HL-60 (cell line): ENCODE results near the gene MERTK.

Experiments used
- DNase-seq, 2 experiments: peaks; one replicate each; pipeline ENCODE4 v3.0.0-alpha.2; 2010 to 2020; ENCODE audit warnings: low read depth in 1 of 2, low spot score in 1 of 2
- H3K27ac ChIP-seq: fragments of 250-450 bp; sonication (Bioruptor Pico); replicated peaks from 2 replicates; pipeline ENCODE4 v1.5.1; 2020; ENCODE audit warnings: mild to moderate bottlenecking, moderate library complexity
- H3K27me3 ChIP-seq: fragments of 250-450 bp; sonication (Bioruptor Pico); 2 replicates; pipeline ENCODE4 v1.5.1; 2021; ENCODE audit warnings: mild to moderate bottlenecking, moderate library complexity; ENCODE audit not compliant: insufficient read depth, poor library complexity, severe bottlenecking
- H3K4me3 ChIP-seq: replicated peaks from 2 replicates; pipeline ENCODE4 v1.5.1; 2011; ENCODE audit warnings: mild to moderate bottlenecking, control low read depth, low read length; ENCODE audit not compliant: insufficient read depth
- GABPA ChIP-seq: IDR thresholded peaks from 2 replicates; pipeline ENCODE4 v1.6.1; 2012; ENCODE audit warnings: low read depth
- POLR2AphosphoS5 ChIP-seq: IDR thresholded peaks from 2 replicates; pipeline ENCODE4 v1.6.1; 2012; ENCODE audit warnings: low read depth
- SPI1 ChIP-seq: IDR thresholded peaks from 2 replicates; pipeline ENCODE4 v1.6.1; 2012; ENCODE audit warnings: low read depth, mild to moderate bottlenecking, borderline replicate concordance
- TF ChIP-seq, protein P1 (sequence below): IDR thresholded peaks from 2 replicates; pipeline ENCODE4 v1.6.1; 2012; ENCODE audit warnings: low read depth; ENCODE audit not compliant: insufficient replicate concordance
- TF ChIP-seq, protein P2 (sequence below): IDR thresholded peaks from one replicate; pipeline ENCODE4 v1.5.1; 2011; ENCODE audit warnings: low read length, control low read depth, inconsistent platforms; ENCODE audit not compliant: insufficient read depth

MERTK gene

DNA sequence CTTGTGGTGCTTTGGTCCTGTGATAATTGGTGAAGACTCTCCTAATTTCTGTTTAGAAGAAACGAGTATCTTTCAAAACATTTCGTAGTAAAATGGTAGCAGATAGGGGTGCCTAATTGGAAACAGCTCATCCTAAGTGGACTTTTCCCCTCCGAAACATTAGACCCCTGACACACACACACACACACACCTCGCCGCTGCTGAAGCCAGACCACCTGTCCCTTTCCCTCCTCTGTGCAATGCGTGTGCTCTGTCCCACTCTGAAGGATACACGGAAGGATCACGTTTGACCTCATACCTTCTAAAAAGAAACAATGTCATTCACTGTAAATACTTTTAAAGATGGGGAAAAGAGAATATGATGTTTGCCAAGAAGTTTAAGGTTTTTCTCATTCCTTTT lies 120.4 kb downstream of the MERTK start:
- H3K27me3 ChIP-seq, result no peaks in the 10 kb centered on the region
- H3K27ac ChIP-seq, result no peak overlapping the region
- TF ChIP-seq, protein P1, sequence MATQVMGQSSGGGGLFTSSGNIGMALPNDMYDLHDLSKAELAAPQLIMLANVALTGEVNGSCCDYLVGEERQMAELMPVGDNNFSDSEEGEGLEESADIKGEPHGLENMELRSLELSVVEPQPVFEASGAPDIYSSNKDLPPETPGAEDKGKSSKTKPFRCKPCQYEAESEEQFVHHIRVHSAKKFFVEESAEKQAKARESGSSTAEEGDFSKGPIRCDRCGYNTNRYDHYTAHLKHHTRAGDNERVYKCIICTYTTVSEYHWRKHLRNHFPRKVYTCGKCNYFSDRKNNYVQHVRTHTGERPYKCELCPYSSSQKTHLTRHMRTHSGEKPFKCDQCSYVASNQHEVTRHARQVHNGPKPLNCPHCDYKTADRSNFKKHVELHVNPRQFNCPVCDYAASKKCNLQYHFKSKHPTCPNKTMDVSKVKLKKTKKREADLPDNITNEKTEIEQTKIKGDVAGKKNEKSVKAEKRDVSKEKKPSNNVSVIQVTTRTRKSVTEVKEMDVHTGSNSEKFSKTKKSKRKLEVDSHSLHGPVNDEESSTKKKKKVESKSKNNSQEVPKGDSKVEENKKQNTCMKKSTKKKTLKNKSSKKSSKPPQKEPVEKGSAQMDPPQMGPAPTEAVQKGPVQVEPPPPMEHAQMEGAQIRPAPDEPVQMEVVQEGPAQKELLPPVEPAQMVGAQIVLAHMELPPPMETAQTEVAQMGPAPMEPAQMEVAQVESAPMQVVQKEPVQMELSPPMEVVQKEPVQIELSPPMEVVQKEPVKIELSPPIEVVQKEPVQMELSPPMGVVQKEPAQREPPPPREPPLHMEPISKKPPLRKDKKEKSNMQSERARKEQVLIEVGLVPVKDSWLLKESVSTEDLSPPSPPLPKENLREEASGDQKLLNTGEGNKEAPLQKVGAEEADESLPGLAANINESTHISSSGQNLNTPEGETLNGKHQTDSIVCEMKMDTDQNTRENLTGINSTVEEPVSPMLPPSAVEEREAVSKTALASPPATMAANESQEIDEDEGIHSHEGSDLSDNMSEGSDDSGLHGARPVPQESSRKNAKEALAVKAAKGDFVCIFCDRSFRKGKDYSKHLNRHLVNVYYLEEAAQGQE, result no peak
- no peak for TF ChIP-seq POLR2AphosphoS5
- TF ChIP-seq SPI1, result no peak
- TF ChIP-seq GABPA, result no peak
- TF ChIP-seq, protein P2, sequence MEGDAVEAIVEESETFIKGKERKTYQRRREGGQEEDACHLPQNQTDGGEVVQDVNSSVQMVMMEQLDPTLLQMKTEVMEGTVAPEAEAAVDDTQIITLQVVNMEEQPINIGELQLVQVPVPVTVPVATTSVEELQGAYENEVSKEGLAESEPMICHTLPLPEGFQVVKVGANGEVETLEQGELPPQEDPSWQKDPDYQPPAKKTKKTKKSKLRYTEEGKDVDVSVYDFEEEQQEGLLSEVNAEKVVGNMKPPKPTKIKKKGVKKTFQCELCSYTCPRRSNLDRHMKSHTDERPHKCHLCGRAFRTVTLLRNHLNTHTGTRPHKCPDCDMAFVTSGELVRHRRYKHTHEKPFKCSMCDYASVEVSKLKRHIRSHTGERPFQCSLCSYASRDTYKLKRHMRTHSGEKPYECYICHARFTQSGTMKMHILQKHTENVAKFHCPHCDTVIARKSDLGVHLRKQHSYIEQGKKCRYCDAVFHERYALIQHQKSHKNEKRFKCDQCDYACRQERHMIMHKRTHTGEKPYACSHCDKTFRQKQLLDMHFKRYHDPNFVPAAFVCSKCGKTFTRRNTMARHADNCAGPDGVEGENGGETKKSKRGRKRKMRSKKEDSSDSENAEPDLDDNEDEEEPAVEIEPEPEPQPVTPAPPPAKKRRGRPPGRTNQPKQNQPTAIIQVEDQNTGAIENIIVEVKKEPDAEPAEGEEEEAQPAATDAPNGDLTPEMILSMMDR, result no peak
- H3K4me3 ChIP-seq, result no peak overlapping the region
- no peak for DNase-seq

DNA sequence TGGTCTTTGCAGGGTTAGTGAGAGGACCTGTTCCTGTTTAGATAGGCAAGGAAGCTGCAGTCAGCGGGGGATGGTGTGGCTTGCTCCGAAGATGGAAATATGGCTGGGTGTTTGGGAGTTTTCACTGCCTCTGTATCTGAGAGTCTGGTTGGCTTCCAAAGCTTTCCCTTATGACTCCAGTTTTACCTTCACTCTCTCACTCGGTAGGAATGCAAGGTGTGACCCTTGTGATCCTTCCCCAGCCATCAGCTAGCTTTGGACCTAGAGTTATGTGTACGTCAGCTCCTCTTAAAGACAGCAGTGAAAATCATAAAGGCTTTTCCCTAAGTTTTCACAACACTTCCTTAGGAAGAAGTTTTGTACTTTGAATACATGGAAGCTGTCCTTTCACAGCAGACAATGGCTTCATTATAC lies 121.2 kb downstream of the MERTK start:
- TF ChIP-seq GABPA (no peak), POLR2AphosphoS5 (no peak), SPI1 (no peak)
- TF ChIP-seq, protein P2, result no peak
- TF ChIP-seq, protein P1, result no peak
- H3K27ac ChIP-seq, result no peak overlapping the region
- no peak overlapping the region for H3K4me3 ChIP-seq
- DNase-seq, result no peak
- no peaks in the 10 kb centered on the region for H3K27me3 ChIP-seq

DNA sequence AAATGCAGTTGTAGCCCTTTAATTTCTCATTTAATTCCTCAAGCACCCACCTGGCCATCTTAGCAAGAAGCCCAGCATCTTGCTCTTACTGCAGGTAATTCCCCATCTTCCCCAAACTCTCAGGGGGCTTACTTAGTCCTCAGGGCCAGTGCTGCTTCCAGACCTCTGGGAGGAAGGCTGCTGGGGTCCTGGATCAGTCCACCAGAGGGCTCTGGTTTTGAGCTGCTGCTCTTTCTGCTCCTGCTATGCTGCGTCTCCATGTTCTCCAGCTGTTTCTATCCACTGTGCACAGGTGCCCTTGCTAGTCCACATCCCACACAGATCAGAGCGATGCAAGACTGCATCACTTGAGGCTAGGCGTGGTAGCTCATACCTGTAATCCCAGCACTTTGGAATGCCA lies 122.2 kb downstream of the MERTK start:
- H3K4me3 ChIP-seq, result no peak overlapping the region
- no peaks in the 10 kb centered on the region for H3K27me3 ChIP-seq
- DNase-seq, result no peak
- TF ChIP-seq, protein P1, result no peak
- no peak for TF ChIP-seq POLR2AphosphoS5
- no peak for TF ChIP-seq GABPA
- TF ChIP-seq SPI1, result no peak
- TF ChIP-seq, protein P2, result no peak
- no peak overlapping the region for H3K27ac ChIP-seq
